Measurements from ENCODE around the gene IFITM10.

Gene IFITM10

DNA sequence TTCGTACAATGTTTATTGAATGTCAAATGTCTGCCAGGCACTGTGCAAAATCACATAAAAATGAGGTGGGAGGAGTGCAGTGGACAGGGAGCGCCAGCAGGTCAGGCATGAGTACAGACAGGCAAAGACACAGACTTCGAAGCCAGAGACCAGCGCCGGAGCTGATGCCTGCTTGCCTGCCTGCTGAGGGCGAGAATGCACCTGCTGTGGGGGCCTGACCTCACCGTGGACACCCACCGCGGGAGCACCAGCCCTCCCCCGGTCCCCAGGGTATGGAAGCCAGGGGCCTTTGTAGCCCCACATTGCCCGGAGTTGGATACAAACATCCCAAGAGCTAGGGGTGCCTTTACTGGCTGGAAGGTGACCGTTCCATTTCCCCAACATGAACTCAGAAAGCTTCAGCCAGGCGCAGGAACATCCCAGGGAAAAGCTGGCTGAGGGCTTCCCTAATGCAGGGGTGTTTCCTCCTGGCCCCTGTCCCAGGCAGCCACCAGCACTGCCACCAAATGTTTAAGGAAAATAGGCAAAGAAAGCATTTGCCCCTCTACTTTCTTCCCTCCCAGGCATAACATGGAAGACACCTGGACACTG, 17.9 kb downstream of the IFITM10 start:
- no peak overlapping the region for H3K27ac Mint-ChIP-seq (ENCODE audit: low read depth)
- H3K4me3 Mint-ChIP-seq, result no peak overlapping the region
- H3K9me3 Mint-ChIP-seq, result peaks cover 11% of the 10 kb centered on the region
- no peak for ATAC-seq (replicated peaks; ENCODE audit: extremely low read depth, poor library complexity, severe bottlenecking)
- no peak for DNase-seq (ENCODE audit: low spot score in 2 of 2)
- peaks cover 29% of the 10 kb centered on the region for H3K4me1 Mint-ChIP-seq
- peaks cover 36% of the 10 kb centered on the region for H3K27me3 Mint-ChIP-seq
- peaks cover 2% of the 10 kb centered on the region for H3K36me3 Mint-ChIP-seq (ENCODE audit: insufficient read depth)

DNA sequence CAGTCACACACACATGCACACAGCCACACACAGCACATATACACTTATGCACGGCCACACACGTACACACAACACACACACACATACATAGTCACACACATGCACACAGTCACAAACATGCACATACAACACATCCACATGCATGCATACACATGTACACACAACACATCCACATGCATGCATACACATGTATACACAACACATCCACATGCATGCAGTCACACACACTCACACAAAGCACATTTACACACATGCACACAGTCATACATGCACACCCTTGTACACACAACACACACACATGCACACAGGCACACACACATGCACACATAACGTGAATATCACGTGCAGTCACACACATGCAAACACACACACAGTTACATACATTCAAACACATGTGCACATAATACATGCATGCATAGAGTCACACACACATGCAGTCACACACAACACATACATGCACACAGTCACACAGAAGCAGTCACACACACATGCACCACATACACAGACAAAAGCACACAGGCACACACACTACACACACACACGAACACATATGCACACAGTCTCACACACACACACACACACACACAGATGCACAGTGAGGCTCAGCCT, 18.8 kb downstream of the IFITM10 start:
- peaks cover 30% of the 10 kb centered on the region for H3K4me1 Mint-ChIP-seq
- peaks cover 7% of the 10 kb centered on the region for H3K9me3 Mint-ChIP-seq
- ATAC-seq (replicated peaks; ENCODE audit: extremely low read depth, poor library complexity, severe bottlenecking), result no peak
- H3K4me3 Mint-ChIP-seq, result no peak overlapping the region
- H3K36me3 Mint-ChIP-seq (ENCODE audit: insufficient read depth), result peaks cover 2% of the 10 kb centered on the region
- no peak for DNase-seq (ENCODE audit: low spot score in 2 of 2)
- no peak overlapping the region for H3K27ac Mint-ChIP-seq (ENCODE audit: low read depth)
- peaks cover 40% of the 10 kb centered on the region for H3K27me3 Mint-ChIP-seq

DNA sequence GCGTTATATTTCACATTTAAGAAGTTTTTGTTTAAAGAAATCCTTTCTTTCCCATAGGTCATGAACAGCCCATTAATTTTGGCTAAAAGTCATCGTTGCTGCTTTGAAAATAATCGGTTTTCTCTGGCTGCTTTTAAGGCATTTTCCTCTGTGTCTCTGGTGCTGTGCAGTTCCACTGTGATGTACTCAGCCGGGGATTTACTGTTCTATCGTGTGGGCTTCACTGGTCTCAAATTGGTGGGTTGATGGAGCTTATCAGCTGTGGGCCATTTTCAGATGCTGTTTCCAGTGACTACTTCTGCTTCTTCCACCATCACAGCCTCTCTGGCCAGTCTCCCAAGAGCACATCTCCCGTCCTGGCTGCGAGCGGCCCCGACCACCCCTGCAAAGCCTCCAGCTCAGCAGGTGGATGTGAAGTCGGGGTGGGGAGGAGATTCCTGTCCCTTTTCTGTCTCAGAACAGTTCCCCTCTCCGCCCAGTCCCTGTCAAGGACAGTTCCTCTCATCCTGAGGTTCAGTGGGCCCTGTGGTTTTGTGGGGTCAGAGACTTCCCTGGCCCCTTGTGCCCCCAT, 20.3 kb downstream of the IFITM10 start:
- no peaks in the 10 kb centered on the region for H3K9me3 Mint-ChIP-seq
- ATAC-seq (replicated peaks; ENCODE audit: extremely low read depth, poor library complexity, severe bottlenecking), result no peak
- no peak overlapping the region for H3K27ac Mint-ChIP-seq (ENCODE audit: low read depth)
- peaks cover 39% of the 10 kb centered on the region for H3K27me3 Mint-ChIP-seq
- H3K4me3 Mint-ChIP-seq, result no peak overlapping the region
- peaks cover 2% of the 10 kb centered on the region for H3K36me3 Mint-ChIP-seq (ENCODE audit: insufficient read depth)
- no peak for DNase-seq (ENCODE audit: low spot score in 2 of 2)
- peaks cover 30% of the 10 kb centered on the region for H3K4me1 Mint-ChIP-seq

- DNase-seq (ENCODE audit: low spot score in 2 of 2) (no peak), ATAC-seq (replicated peaks; ENCODE audit: extremely low read depth, poor library complexity, severe bottlenecking) (no peak)
- H3K36me3 Mint-ChIP-seq (ENCODE audit: insufficient read depth), result peaks cover 2% of the 10 kb centered on the region
- H3K27me3 Mint-ChIP-seq, result peaks cover 44% of the 10 kb centered on the region
- peaks cover 30% of the 10 kb centered on the region for H3K4me1 Mint-ChIP-seq
- H3K4me3 Mint-ChIP-seq, result peak overlapping the region; percentile 71
- no peaks in the 10 kb centered on the region for H3K9me3 Mint-ChIP-seq
- H3K27ac Mint-ChIP-seq (ENCODE audit: low read depth), result no peak overlapping the region
These were observed 20.7 kb downstream of the IFITM10 start for GRCh38 chr11:1729692-1730011.

DNA sequence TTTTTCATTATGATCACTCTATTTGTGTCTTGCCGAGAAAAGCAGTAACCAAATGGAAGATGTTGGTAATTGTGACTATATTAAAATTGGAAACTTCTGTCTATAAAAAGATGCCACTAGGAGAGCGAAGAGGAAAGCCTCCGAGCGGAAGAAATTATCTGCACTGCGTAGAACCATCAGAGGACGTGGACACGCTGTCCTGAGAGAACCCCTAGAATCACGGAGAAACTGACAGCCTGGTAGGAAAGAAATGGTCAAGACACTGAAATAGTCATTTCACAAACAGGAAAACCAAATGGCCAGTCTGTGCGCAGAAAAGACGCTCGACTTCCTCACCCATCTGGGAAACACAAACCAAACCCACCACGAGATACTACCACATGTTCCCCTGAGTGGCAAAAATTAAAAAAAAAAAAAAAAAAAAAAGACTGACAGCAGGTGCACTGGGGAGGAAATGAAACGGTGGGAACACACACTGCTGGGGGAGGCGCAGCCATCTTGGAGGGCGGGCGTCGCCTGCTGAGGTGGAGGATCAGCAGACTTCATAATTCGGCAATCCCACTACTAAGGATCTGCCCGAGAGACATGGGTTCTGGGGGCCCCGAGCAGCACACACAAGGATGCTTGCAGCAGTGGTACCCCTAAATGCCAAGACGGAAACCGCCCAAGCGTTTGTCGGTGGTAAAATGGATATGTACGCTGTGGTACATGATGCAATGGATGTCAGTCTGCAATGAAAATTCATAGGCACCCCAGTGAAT, 21.3 kb downstream of the IFITM10 start:
- H3K4me3 Mint-ChIP-seq, result peak overlapping the region; percentile 71
- H3K4me1 Mint-ChIP-seq, result peaks cover 27% of the 10 kb centered on the region
- ATAC-seq (replicated peaks; ENCODE audit: extremely low read depth, poor library complexity, severe bottlenecking) (peak; percentile 36), DNase-seq (ENCODE audit: low spot score in 2 of 2) (no peak)
- peaks cover 2% of the 10 kb centered on the region for H3K36me3 Mint-ChIP-seq (ENCODE audit: insufficient read depth)
- H3K27me3 Mint-ChIP-seq, result peaks cover 48% of the 10 kb centered on the region
- no peak overlapping the region for H3K27ac Mint-ChIP-seq (ENCODE audit: low read depth)
- H3K9me3 Mint-ChIP-seq, result no peaks in the 10 kb centered on the region

DNA sequence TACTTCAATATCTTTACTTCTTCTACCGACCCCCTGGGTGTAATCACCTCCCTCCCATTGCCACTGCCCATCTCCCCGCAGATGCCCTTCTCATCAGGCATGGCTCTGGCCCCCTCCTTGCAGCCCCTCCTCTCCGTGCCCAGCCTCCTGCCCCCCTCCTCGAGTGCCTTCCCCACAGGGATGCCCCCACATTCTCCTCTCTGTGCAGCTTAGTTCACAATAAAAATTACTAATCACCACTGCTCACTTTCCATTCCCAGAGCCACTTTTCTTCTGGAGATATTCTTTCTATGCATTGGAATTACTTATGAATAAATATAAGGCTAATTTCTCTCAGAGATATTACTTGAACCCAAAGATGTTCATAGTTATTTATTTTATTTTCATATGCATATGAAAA, 22.1 kb downstream of the IFITM10 start:
- no peak for ATAC-seq (replicated peaks; ENCODE audit: extremely low read depth, poor library complexity, severe bottlenecking)
- H3K36me3 Mint-ChIP-seq (ENCODE audit: insufficient read depth), result peaks cover under 1% of the 10 kb centered on the region
- H3K9me3 Mint-ChIP-seq, result no peaks in the 10 kb centered on the region
- no peak for DNase-seq (ENCODE audit: low spot score in 2 of 2)
- H3K4me3 Mint-ChIP-seq, result no peak overlapping the region
- peaks cover 19% of the 10 kb centered on the region for H3K4me1 Mint-ChIP-seq
- no peak overlapping the region for H3K27ac Mint-ChIP-seq (ENCODE audit: low read depth)
- H3K27me3 Mint-ChIP-seq, result peaks cover 47% of the 10 kb centered on the region

DNA sequence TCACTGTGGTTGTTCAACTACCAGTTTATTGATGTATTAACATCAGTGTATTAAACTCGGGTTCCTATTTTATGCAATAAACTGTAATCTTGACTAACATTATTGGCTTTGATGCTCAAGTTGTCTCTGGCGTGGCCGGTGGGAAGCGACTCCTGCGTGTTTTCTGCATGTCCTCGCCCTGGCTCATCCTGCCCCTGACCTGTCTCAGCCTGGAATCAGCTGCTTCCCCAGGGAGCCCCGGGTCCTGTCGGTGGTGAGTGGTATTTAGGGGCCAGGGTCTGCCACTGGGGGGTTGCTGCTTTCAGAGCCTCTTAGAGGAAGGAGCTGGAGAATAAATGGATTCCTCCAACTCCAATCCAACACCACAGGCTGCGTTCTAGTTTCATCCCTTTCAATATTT, 22.5 kb downstream of the IFITM10 start:
- no peak overlapping the region for H3K4me3 Mint-ChIP-seq
- H3K9me3 Mint-ChIP-seq, result no peaks in the 10 kb centered on the region
- peaks cover 49% of the 10 kb centered on the region for H3K27me3 Mint-ChIP-seq

DNA sequence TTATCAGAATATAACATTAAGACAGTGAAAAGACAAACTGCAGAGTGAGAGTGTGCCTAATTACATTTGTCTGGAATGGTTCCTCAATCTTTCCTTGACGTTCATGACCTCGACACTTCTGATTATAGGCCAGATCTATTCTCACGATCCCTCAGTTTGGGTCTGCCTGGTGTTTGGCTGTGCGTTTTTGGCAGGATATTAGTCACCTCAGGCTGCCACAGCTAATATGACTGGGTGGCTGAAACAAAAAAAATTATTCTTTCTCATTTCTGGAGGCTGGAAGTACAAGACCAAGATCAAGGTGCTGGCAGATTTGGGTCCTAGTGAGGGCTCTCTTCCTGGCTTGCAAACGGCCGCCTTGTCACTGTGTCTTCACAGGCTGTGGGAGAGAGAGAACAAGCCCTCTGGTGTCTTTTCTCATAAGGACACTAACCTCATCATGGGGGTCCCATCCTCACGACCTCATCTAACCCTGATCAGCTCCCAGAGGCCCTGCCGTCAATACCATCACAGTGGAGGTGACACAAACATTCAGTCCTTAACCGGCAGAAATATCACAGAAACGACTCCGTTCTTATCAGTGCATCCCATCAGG, 23.2 kb downstream of the IFITM10 start:
- DNase-seq (ENCODE audit: low spot score in 2 of 2) (no peak), ATAC-seq (replicated peaks; ENCODE audit: extremely low read depth, poor library complexity, severe bottlenecking) (no peak)
- Mint-ChIP-seq H3K9me3 (no peaks in the 10 kb centered on the region), H3K36me3 (ENCODE audit: insufficient read depth) (no peaks in the 10 kb centered on the region), H3K4me3 (no peak overlapping the region), H3K4me1 (peaks cover 18% of the 10 kb centered on the region), H3K27ac (ENCODE audit: low read depth) (no peak overlapping the region), H3K27me3 (peaks cover 49% of the 10 kb centered on the region)

More for the DNA sequence above, 22.5 kb downstream of the IFITM10 start:
- H3K4me1 Mint-ChIP-seq, result peaks cover 18% of the 10 kb centered on the region
- no peaks in the 10 kb centered on the region for H3K36me3 Mint-ChIP-seq (ENCODE audit: insufficient read depth)
- ATAC-seq (replicated peaks; ENCODE audit: extremely low read depth, poor library complexity, severe bottlenecking), result no peak
- H3K27ac Mint-ChIP-seq (ENCODE audit: low read depth), result no peak overlapping the region
- DNase-seq (ENCODE audit: low spot score in 2 of 2), result no peak

- Mint-ChIP-seq H3K27me3 (peaks cover 34% of the 10 kb centered on the region), H3K4me1 (no peaks in the 10 kb centered on the region), H3K27ac (ENCODE audit: low read depth) (no peak overlapping the region), H3K36me3 (ENCODE audit: insufficient read depth) (peaks cover 2% of the 10 kb centered on the region), H3K4me3 (no peak overlapping the region), H3K9me3 (no peaks in the 10 kb centered on the region)
- ATAC-seq (replicated peaks; ENCODE audit: extremely low read depth, poor library complexity, severe bottlenecking) (no peak), DNase-seq (ENCODE audit: low spot score in 2 of 2) (no peak)
These were observed 30.6 kb downstream of the IFITM10 start for GRCh38 chr11:1719781-1720180.

GRCh38 chr11:1718326-1718725, 32.1 kb downstream of the IFITM10 start:
- H3K4me3 Mint-ChIP-seq, result no peak overlapping the region
- H3K9me3 Mint-ChIP-seq, result no peaks in the 10 kb centered on the region
- H3K4me1 Mint-ChIP-seq, result no peaks in the 10 kb centered on the region
- peaks cover 2% of the 10 kb centered on the region for H3K36me3 Mint-ChIP-seq (ENCODE audit: insufficient read depth)
- H3K27me3 Mint-ChIP-seq, result peaks cover 20% of the 10 kb centered on the region
- no peak overlapping the region for H3K27ac Mint-ChIP-seq (ENCODE audit: low read depth)
- DNase-seq (ENCODE audit: low spot score in 2 of 2) (no peak), ATAC-seq (replicated peaks; ENCODE audit: extremely low read depth, poor library complexity, severe bottlenecking) (no peak)

GRCh38 chr11:1717745-1718144, 32.6 kb downstream of the IFITM10 start:
- Mint-ChIP-seq H3K27ac (ENCODE audit: low read depth) (no peak overlapping the region), H3K27me3 (peaks cover 20% of the 10 kb centered on the region), H3K9me3 (no peaks in the 10 kb centered on the region), H3K4me3 (no peak overlapping the region), H3K36me3 (ENCODE audit: insufficient read depth) (peaks cover 2% of the 10 kb centered on the region), H3K4me1 (no peaks in the 10 kb centered on the region)
- ATAC-seq (replicated peaks; ENCODE audit: extremely low read depth, poor library complexity, severe bottlenecking) (no peak), DNase-seq (ENCODE audit: low spot score in 2 of 2) (no peak)

- no peaks in the 10 kb centered on the region for H3K9me3 Mint-ChIP-seq
- H3K36me3 Mint-ChIP-seq (ENCODE audit: insufficient read depth), result no peaks in the 10 kb centered on the region
- no peak overlapping the region for H3K4me3 Mint-ChIP-seq
- no peak for DNase-seq (ENCODE audit: low spot score in 2 of 2)
- peaks cover 20% of the 10 kb centered on the region for H3K27me3 Mint-ChIP-seq
- ATAC-seq (replicated peaks; ENCODE audit: extremely low read depth, poor library complexity, severe bottlenecking), result no peak
- H3K27ac Mint-ChIP-seq (ENCODE audit: low read depth), result no peak overlapping the region
- no peaks in the 10 kb centered on the region for H3K4me1 Mint-ChIP-seq
These were observed 35.2 kb downstream of the IFITM10 start for GRCh38 chr11:1714908-1715885.
